Right lobe of liver (tissue), 4 donors: ENCODE measurements around the gene TSPAN5.

ENCODE experiments used
- CTCF ChIP-seq, 4 donors: fragments of 200-600 bp in 3 of 4; fragments of 450-650 bp in 1 of 4; IDR thresholded peaks; one replicate each; pipeline versions ENCODE4 v1.5.1 to v1.8.0; 2016 to 2022; ENCODE audit warnings: antibody characterized with exemption in 4 of 4, mild to moderate bottlenecking in 2 of 4
- POLR2A ChIP-seq: fragments of 450-650 bp; IDR thresholded peaks from one replicate; pipeline ENCODE4 v1.6.1; 2017; ENCODE audit warnings: antibody characterized with exemption, mild to moderate bottlenecking
- donor health status: DM: no; HTN: no; CAD: no.
- donor health status: DM: no; HTN: no; CAD: no.
- donor health status: DM: no; HTN: yes; CAD: no.

GRCh38 chr4:98466868-98467599 lies 191.4 kb downstream of the TSPAN5 start:
- no peak for TF ChIP-seq CTCF (IDR thresholded peaks at IDR 0.05)
- no peak for TF ChIP-seq POLR2A
